ENCODE data around the gene PHACTR3.

PHACTR3 gene

DNA sequence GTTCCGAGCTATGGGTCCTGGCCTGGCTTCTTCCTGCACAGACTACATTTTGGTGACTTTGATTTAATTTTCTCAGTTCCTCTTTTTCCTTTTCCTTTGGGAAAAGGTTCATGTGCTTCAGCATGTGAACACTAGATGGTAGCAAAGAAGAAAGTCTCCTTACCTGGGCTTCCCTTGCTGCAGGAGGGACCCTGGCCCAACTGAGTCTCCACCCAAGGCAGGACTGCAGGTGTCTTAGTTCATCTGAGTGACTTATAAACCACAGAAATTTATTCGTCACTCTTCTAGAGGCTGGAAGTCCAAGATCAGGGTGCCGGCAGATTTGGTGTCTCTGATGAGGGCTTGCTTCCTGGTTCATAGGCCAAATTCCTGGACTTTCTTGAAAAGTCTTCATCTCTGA lies 165.9 kb downstream of the PHACTR3 start:
- TF ChIP-seq, protein P1, sequence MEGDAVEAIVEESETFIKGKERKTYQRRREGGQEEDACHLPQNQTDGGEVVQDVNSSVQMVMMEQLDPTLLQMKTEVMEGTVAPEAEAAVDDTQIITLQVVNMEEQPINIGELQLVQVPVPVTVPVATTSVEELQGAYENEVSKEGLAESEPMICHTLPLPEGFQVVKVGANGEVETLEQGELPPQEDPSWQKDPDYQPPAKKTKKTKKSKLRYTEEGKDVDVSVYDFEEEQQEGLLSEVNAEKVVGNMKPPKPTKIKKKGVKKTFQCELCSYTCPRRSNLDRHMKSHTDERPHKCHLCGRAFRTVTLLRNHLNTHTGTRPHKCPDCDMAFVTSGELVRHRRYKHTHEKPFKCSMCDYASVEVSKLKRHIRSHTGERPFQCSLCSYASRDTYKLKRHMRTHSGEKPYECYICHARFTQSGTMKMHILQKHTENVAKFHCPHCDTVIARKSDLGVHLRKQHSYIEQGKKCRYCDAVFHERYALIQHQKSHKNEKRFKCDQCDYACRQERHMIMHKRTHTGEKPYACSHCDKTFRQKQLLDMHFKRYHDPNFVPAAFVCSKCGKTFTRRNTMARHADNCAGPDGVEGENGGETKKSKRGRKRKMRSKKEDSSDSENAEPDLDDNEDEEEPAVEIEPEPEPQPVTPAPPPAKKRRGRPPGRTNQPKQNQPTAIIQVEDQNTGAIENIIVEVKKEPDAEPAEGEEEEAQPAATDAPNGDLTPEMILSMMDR (IDR thresholded peaks at IDR 0.05; ENCODE audit: insufficient read depth, low read length, missing control alignments) = no peak
- POLR2A ChIA-PET = no interaction called here
- no peak for DNase-seq (ENCODE audit: low read depth, low spot score)
- H3K4me3 ChIP-seq (ENCODE audit: low read depth, low read length) = no peak overlapping the region
- CTCF ChIA-PET = no interaction called here

DNA sequence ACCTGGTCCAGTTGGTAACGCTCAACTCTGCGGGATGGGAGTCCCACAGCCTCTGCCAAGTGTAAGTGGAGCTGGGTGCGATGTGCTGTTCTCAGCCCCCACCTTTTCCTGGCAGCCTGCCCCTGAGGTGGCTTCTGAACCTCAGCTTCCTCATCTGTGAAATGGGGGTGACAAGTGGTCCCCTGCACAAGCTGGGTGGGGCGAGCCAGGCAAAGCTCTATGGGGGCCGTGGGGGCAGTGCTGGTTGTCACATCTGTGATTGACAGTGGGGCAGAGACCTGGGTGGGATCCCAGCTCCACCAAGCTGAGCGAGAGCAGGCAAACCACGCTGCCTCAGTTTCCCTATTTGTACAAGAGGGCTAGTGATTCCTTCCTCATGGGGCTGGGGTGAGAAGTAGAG lies 166.5 kb downstream of the PHACTR3 start:
- no peak for DNase-seq (ENCODE audit: low read depth, low spot score)
- TF ChIP-seq, protein P1 (IDR thresholded peaks at IDR 0.05; ENCODE audit: insufficient read depth, low read length, missing control alignments) = no peak
- ChIA-PET POLR2A (no interaction called here), CTCF (no interaction called here)
- no peak overlapping the region for H3K4me3 ChIP-seq (ENCODE audit: low read depth, low read length)

GRCh38 chr20:59771506-59772372 lies 167.4 kb downstream of the PHACTR3 start:
- ChIA-PET CTCF (no interaction called here), POLR2A (no interaction called here)
- no peak for DNase-seq (ENCODE audit: low read depth, low spot score)
- TF ChIP-seq, protein P1 (IDR thresholded peaks at IDR 0.05; ENCODE audit: insufficient read depth, low read length, missing control alignments) = no peak
- no peak overlapping the region for H3K4me3 ChIP-seq (ENCODE audit: low read depth, low read length)

DNA sequence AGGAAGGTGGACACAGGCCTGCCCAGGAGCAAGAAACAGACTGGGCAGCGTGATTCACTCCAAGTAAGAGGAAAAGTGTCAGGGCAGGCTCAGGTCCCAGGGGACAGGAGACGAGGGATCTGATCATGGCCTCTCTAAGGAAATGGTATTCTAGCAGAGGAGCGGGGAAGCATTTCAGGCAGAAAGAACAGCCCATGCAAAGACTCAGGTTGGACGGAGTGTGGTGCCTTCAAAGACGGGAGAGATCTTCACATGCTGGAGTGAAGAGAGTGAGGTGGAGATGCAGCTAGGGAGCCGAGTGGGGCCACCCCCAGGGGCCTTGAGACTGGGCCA lies 168.0 kb downstream of the PHACTR3 start:
- H3K4me3 ChIP-seq (ENCODE audit: low read depth, low read length) = no peak overlapping the region
- CTCF ChIA-PET = no interaction called here
- POLR2A ChIA-PET = no interaction called here
- DNase-seq (ENCODE audit: low read depth, low spot score) = no peak
- TF ChIP-seq, protein P1 (IDR thresholded peaks at IDR 0.05; ENCODE audit: insufficient read depth, low read length, missing control alignments) = no peak

- no peak for DNase-seq (ENCODE audit: low read depth, low spot score)
- ChIA-PET POLR2A (no interaction called here), CTCF (no interaction called here)
Measured at GRCh38 chr20:59772931-59773913, 168.9 kb downstream of the PHACTR3 start.

More at GRCh38 chr20:59772931-59773913, 168.9 kb downstream of the PHACTR3 start:
- H3K4me3 ChIP-seq (ENCODE audit: low read depth, low read length) = no peak overlapping the region
- TF ChIP-seq, protein P1 (IDR thresholded peaks at IDR 0.05; ENCODE audit: insufficient read depth, low read length, missing control alignments) = no peak
